GM18861 (cell line): ENCODE data around the gene FRYL.
"Not testable (repeated sequence)": the region's sequence is repeated elsewhere in the genome, so short reads cannot be mapped to it uniquely, and the experiment has no call there.

Source experiments
- ATAC-seq: cut with Tn5 transposase; IDR thresholded peaks from one replicate; pipeline ENCODE4 v1.9.1; 2021; ENCODE audit not compliant: unreplicated experiment

The FRYL gene

GRCh38 chr4:48786549-48786948 is 6.5 kb upstream of the FRYL start:
- ATAC-seq: no peak

GRCh38 chr4:48785302-48785701 is 5.2 kb upstream of the FRYL start:
- ATAC-seq: no peak

GRCh38 chr4:48781968-48782367 is 1.9 kb upstream of the FRYL start:
- ATAC-seq: no peak

- no peak for ATAC-seq
Observed at GRCh38 chr4:48780865-48781214, 761 bp upstream of the FRYL start.

- peak; percentile 30 for ATAC-seq
Observed at GRCh38 chr4:48779095-48779997, 733 bp downstream of the FRYL start.

- no peak for ATAC-seq
Observed at GRCh38 chr4:48778431-48779094, 1.5 kb downstream of the FRYL start.

GRCh38 chr4:48777739-48778138 is 2.3 kb downstream of the FRYL start:
- ATAC-seq: no peak

- ATAC-seq: no peak
Observed at GRCh38 chr4:48774760-48775710, 5.0 kb downstream of the FRYL start.

GRCh38 chr4:48772556-48772955 is 7.5 kb downstream of the FRYL start:
- no peak for ATAC-seq

GRCh38 chr4:48767055-48767929 is 12.8 kb downstream of the FRYL start:
- no peak for ATAC-seq

GRCh38 chr4:48766131-48766792 is 13.8 kb downstream of the FRYL start:
- no peak for ATAC-seq

GRCh38 chr4:48762408-48762807 is 17.7 kb downstream of the FRYL start:
- ATAC-seq: no peak

- ATAC-seq: no peak
Observed at GRCh38 chr4:48761286-48761685, 18.8 kb downstream of the FRYL start.

GRCh38 chr4:48758703-48759102 is 21.4 kb downstream of the FRYL start:
- not testable (repeated sequence) for ATAC-seq

GRCh38 chr4:48756689-48757220 is 23.3 kb downstream of the FRYL start:
- no peak for ATAC-seq

- no peak for ATAC-seq
Observed at GRCh38 chr4:48755281-48755680, 24.8 kb downstream of the FRYL start.

GRCh38 chr4:48753159-48753558 is 26.9 kb downstream of the FRYL start:
- no peak for ATAC-seq

GRCh38 chr4:48752726-48753125 is 27.4 kb downstream of the FRYL start:
- ATAC-seq: no peak

GRCh38 chr4:48752246-48752645 is 27.8 kb downstream of the FRYL start:
- ATAC-seq: no peak
